ENCODE measurements around the gene SIGLEC5. TPM values are rescaled to one million over a fixed set of nuclear protein-coding genes. Genes with fewer than 3 reads are reported as not detected.

SIGLEC5 gene
- total and polyA plus RNA-seq, 2 of the 13 experiments (the other 11 are each of a cell fraction or from before 2014, with no cell fraction given): not detected

GRCh38 chr19:51587264-51588191, 42.7 kb downstream of the SIGLEC5 start:
- in situ Hi-C loops (cut with HindIII; ENCODE audit: extremely low pct_ligation_motif_present, low pct_unique_long_range_greater_than_20kb) (no loop called here), intact Hi-C loops (cut with micrococcal nuclease; ENCODE audit: unreplicated experiment) (no loop called here)
- no peak overlapping the region for H3K4me3 ChIP-seq (replicated peaks in 1 of 3; ENCODE audit: insufficient read depth in 1 of 3, low read depth in 2 of 3, low read length in 3 of 3)
- no peak for TF ChIP-seq ZNF879 (CRISPR knock-in tag; IDR thresholded peaks at IDR 0.05)
- TF ChIP-seq CSRNP1 (CRISPR knock-in tag; IDR thresholded peaks at IDR 0.05): no peak
- TF ChIP-seq RARG (CRISPR knock-in tag; IDR thresholded peaks at IDR 0.05; ENCODE audit: low read depth): no peak
- no peak for TF ChIP-seq ZNF547 (CRISPR knock-in tag; IDR thresholded peaks at IDR 0.05)
- no peak for TF ChIP-seq ZBTB4 (CRISPR knock-in tag; IDR thresholded peaks at IDR 0.05; ENCODE audit: borderline replicate concordance)
- no peak for FAIRE-seq
- DNase-seq (ENCODE audit: low spot score): no peak
- no TSS peak for BruUV-seq (replicated peaks)
- POLR2A ChIA-PET: no interaction called here
- CTCF ChIA-PET (ENCODE audit: low intra/inter-chr PET ratio, low total read pairs): no interaction called here
- H3K9me3 ChIP-seq (ENCODE audit: low read length): peaks cover 3% of the 10 kb centered on the region; the same call in 1 of the 2 replicates
- H3K36me3 ChIP-seq (replicated peaks in 1 of 2; ENCODE audit: control insufficient read depth in 1 of 2, insufficient read depth in 2 of 2, low read length in 2 of 2): no peaks in the 10 kb centered on the region; a peak in 1 of 5 replicates
- no peak overlapping the region for H3K27ac ChIP-seq (ENCODE audit: extremely low read length, insufficient read depth, low read length)
- no peaks in the 10 kb centered on the region for H3K4me1 ChIP-seq (ENCODE audit: insufficient read depth, low read length)
- no peaks in the 10 kb centered on the region for H3K79me2 ChIP-seq (ENCODE audit: insufficient read depth, low read length)
- no peak overlapping the region for H3K9ac ChIP-seq (ENCODE audit: insufficient read depth, low read depth, low read length)
- no peak overlapping the region for H2AFZ ChIP-seq (ENCODE audit: low read length)
- H3K27me3 ChIP-seq (ENCODE audit: control insufficient read depth in 1 of 2, insufficient read depth in 2 of 2, low read length in 2 of 2): no peaks in the 10 kb centered on the region
- H3K4me2 ChIP-seq (ENCODE audit: low read depth, low read length): no peak overlapping the region
- no peaks in the 10 kb centered on the region for H4K20me1 ChIP-seq (ENCODE audit: insufficient read depth, low read length)
- WGBS (ENCODE audit: low lambda C conversion rate): 63% methylated on average over 9 of the region's 9 CpGs
- no peak for ATAC-seq
